ENCODE measurements around the gene MOCS3.

GRCh38 chr20:50980071-50980681 lies 21.6 kb downstream of the MOCS3 start:
- TF ChIP-seq CTCF (IDR thresholded peaks at IDR 0.05) (no peak), POLR2A (IDR thresholded peaks at IDR 0.05) (no peak), EP300 (IDR thresholded peaks at IDR 0.05) (peak in 1 of 4 donors; percentile 37), POLR2AphosphoS5 (IDR thresholded peaks at IDR 0.05) (peak in 2 of 4 donors; percentile 18 to 66)

Measured in sigmoid colon (tissue), 4 donors.